DOHH2 (cell line): ENCODE measurements around the gene DNM1.

Source experiments
- H3F3A ChIP-seq: fragments of 200-600 bp; sonication (generic), shearing (Covaris generic); 2 replicates; pipeline ENCODE4 v1.6.0; 2016; ENCODE audit warnings: antibody characterized with exemption, mild to moderate bottlenecking; ENCODE audit not compliant: control insufficient read depth, insufficient read depth
- H3K27ac ChIP-seq: fragments of 200-600 bp; sonication (generic); 2 replicates; pipeline ENCODE4 v1.5.1; 2014; ENCODE audit warnings: low read depth, mild to moderate bottlenecking, low read length, moderate library complexity
- H3K27me3 ChIP-seq: fragments of 200-600 bp; sonication (generic); 2 replicates; pipeline ENCODE4 v1.6.1; 2014; ENCODE audit warnings: mild to moderate bottlenecking, low read length, mixed read lengths; ENCODE audit not compliant: control insufficient read depth
- H3K36me3 ChIP-seq: fragments of 200-600 bp; sonication (generic); 2 replicates; pipeline ENCODE4 v1.6.1; 2014; ENCODE audit warnings: mild to moderate bottlenecking, low read length, moderate library complexity, mixed read lengths; ENCODE audit not compliant: control insufficient read depth
- H3K4me1 ChIP-seq: fragments of 200-600 bp; sonication (generic); 2 replicates; pipeline ENCODE4 v1.6.1; 2014; ENCODE audit warnings: mild to moderate bottlenecking, low read length, mixed read lengths; ENCODE audit not compliant: control insufficient read depth
- H3K4me2 ChIP-seq: fragments of 200-600 bp; sonication (generic); 2 replicates; pipeline ENCODE4 v1.6.0; 2014; ENCODE audit warnings: mild to moderate bottlenecking, low read length, moderate library complexity
- H3K4me3 ChIP-seq: fragments of 200-600 bp; sonication (generic); 2 replicates; pipeline ENCODE4 v1.5.1; 2014; ENCODE audit warnings: mild to moderate bottlenecking, low read length, mixed read lengths
- H3K79me2 ChIP-seq: fragments of 200-600 bp; sonication (generic); 2 replicates; pipeline ENCODE4 v1.6.1; 2014; ENCODE audit warnings: mild to moderate bottlenecking, low read length, mixed read lengths; ENCODE audit not compliant: control insufficient read depth
- H3K9me2 ChIP-seq: fragments of 200-600 bp; sonication (generic); replicated peaks from 2 replicates; pipeline ENCODE4 v1.6.1; 2014; ENCODE audit warnings: mild to moderate bottlenecking, low read length, mixed read lengths; ENCODE audit not compliant: control insufficient read depth
- H3K9me3 ChIP-seq: fragments of 200-600 bp; sonication (generic); 2 replicates; pipeline ENCODE4 v1.6.1; 2014; ENCODE audit warnings: antibody characterized with exemption, low read length, mixed read lengths; ENCODE audit not compliant: control insufficient read depth, insufficient read depth
- H4K20me1 ChIP-seq: fragments of 200-600 bp; sonication (generic); 2 replicates; pipeline ENCODE4 v1.6.0; 2014; ENCODE audit warnings: low read depth, mild to moderate bottlenecking, antibody characterized with exemption, low read length, moderate library complexity; ENCODE audit not compliant: control insufficient read depth, insufficient read depth
- EZH2phosphoT487 ChIP-seq: fragments of 200-600 bp; sonication (generic); IDR thresholded peaks from 2 replicates; pipeline ENCODE4 v1.6.1; 2017; ENCODE audit warnings: borderline replicate concordance, mild to moderate bottlenecking, antibody characterized with exemption, low read length, moderate library complexity, mixed read lengths
- TF ChIP-seq, protein P1 (sequence below): fragments of 200-600 bp; sonication (generic); IDR thresholded peaks from one replicate; pipeline ENCODE4 v1.5.1; 2014; ENCODE audit warnings: antibody characterized with exemption, mild to moderate bottlenecking, low read depth, low read length; ENCODE audit not compliant: poor library complexity, severe bottlenecking

DNM1 gene

DNA sequence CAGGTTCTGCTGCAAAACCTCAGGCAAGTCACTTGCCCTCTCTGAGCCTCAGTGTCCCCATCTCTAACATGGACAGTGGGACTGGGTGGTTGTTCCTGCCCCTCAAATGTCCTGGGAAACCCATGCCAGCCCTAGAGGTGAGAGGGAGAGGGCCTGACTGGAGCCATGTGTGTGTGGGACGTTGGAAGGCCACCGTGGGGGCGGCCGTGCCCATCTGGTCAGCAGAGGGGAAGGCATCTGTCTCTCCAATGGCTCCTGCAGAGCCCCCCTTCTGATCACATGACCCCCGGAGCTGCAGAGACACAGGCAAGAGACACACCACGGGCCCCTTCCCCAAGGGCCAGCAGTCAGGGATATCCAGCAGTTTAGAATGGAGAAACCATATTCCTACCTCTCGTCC lies 1.7 kb downstream of the DNM1 start:
- Histone ChIP-seq H3K4me1 (peaks cover 16% of the 10 kb centered on the region), H3K9me2 (no peaks in the 10 kb centered on the region), H3K4me3 (no peak overlapping the region)

DNA sequence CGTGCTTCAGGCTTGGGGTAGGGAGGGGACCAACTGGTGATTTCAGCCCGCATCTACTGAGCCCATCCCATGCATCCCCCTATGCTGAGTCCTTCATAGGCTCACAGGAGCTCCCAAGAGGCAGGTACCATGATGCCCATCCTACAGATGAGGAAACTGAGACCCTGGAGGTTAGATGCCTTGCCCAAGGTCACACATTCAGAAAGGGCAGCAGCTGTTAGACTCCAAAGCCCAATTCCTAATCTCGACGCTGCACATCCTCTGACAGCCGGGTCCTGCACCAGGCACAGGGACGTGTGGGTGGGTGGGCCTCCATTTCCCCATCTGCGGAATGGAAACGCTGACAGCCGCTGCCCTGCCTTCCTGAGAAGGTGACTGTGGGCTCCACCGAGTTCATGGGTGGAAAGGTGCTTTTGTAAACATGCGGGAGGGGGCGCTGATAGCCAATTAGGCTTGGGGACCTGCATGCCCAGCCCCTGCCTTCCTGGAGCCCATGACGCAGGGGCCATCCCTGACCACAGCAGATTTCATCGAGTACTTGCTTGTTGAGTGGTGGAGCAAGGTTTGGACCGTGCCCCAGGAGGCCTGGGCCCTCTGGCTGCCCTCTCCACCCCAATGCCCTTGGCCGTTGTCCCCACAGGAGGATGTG lies 2.2 kb downstream of the DNM1 start:
- no peaks in the 10 kb centered on the region for H3K79me2 ChIP-seq
- H3K27me3 ChIP-seq, result peaks cover 43% of the 10 kb centered on the region
- TF ChIP-seq, protein P1, sequence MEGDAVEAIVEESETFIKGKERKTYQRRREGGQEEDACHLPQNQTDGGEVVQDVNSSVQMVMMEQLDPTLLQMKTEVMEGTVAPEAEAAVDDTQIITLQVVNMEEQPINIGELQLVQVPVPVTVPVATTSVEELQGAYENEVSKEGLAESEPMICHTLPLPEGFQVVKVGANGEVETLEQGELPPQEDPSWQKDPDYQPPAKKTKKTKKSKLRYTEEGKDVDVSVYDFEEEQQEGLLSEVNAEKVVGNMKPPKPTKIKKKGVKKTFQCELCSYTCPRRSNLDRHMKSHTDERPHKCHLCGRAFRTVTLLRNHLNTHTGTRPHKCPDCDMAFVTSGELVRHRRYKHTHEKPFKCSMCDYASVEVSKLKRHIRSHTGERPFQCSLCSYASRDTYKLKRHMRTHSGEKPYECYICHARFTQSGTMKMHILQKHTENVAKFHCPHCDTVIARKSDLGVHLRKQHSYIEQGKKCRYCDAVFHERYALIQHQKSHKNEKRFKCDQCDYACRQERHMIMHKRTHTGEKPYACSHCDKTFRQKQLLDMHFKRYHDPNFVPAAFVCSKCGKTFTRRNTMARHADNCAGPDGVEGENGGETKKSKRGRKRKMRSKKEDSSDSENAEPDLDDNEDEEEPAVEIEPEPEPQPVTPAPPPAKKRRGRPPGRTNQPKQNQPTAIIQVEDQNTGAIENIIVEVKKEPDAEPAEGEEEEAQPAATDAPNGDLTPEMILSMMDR, result no peak
- TF ChIP-seq EZH2phosphoT487, result no peak
- H3K36me3 ChIP-seq, result no peaks in the 10 kb centered on the region
- H4K20me1 ChIP-seq, result no peaks in the 10 kb centered on the region
- no peak overlapping the region for H3K27ac ChIP-seq
- H3K9me2 ChIP-seq, result no peaks in the 10 kb centered on the region
- no peaks in the 10 kb centered on the region for H3K9me3 ChIP-seq
- H3K4me1 ChIP-seq, result peaks cover 16% of the 10 kb centered on the region
- H3K4me2 ChIP-seq, result no peak overlapping the region
- no peaks in the 10 kb centered on the region for H3F3A ChIP-seq
- no peak overlapping the region for H3K4me3 ChIP-seq

More for the DNA sequence above, 1.7 kb downstream of the DNM1 start:
- no peak overlapping the region for H3K27ac ChIP-seq
- H3K9me3 ChIP-seq, result no peaks in the 10 kb centered on the region
- no peaks in the 10 kb centered on the region for H4K20me1 ChIP-seq
- no peaks in the 10 kb centered on the region for H3K36me3 ChIP-seq
- no peak for TF ChIP-seq EZH2phosphoT487
- TF ChIP-seq, protein P1, result no peak
- peaks cover 43% of the 10 kb centered on the region for H3K27me3 ChIP-seq
- H3K4me2 ChIP-seq, result no peak overlapping the region
- no peaks in the 10 kb centered on the region for H3F3A ChIP-seq
- no peaks in the 10 kb centered on the region for H3K79me2 ChIP-seq

DNA sequence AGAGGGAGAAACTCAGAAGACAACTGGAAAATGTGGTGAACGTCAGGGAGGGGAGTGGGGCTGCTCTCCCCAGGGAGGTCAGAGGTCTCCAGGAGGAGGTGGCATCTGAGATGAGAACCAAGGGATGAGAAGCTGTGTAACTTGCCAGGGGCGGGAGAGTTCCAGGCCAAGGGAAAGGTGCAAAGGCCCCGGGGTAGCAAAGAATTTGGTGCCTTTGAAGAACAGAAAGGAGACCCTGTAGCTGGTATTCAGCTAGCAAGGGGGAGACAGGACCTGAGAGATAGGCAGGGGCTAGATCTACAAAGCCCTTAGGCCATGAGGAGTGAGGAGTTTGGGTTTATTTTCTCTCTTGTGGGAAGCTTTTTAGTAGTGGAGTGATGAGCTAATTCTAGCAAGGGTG lies 3.3 kb downstream of the DNM1 start:
- Histone ChIP-seq H3K4me3 (no peak overlapping the region), H3K27ac (no peak overlapping the region), H3K79me2 (no peaks in the 10 kb centered on the region), H3K4me2 (no peak overlapping the region), H3K9me3 (no peaks in the 10 kb centered on the region), H4K20me1 (no peaks in the 10 kb centered on the region), H3K36me3 (no peaks in the 10 kb centered on the region), H3K9me2 (no peaks in the 10 kb centered on the region), H3K4me1 (peaks cover 16% of the 10 kb centered on the region), H3F3A (no peaks in the 10 kb centered on the region), H3K27me3 (peaks cover 52% of the 10 kb centered on the region)
- TF ChIP-seq, protein P1, result no peak
- TF ChIP-seq EZH2phosphoT487, result no peak
